Mesenchymal stem cell (in vitro differentiated cells and primary cell): Measurements from ENCODE around the gene ALDH1A1.

Source experiments
- DNase-seq: peaks from one replicate; pipeline ENCODE4 v3.0.0-alpha.2; 2013
- H2AFZ ChIP-seq: one replicate; pipeline ENCODE4 v1.6.1; 2013; ENCODE audit warnings: low read depth, mild to moderate bottlenecking, control low read depth, inconsistent platforms, low read length, moderate library complexity
- H2AK5ac ChIP-seq: 2 replicates; pipeline ENCODE4 v1.6.1; 2013; ENCODE audit warnings: low read length, moderate library complexity, mild to moderate bottlenecking, inconsistent platforms; ENCODE audit not compliant: severe bottlenecking
- H2BK120ac ChIP-seq: one replicate; pipeline ENCODE4 v1.6.1; 2013; ENCODE audit warnings: low read depth, mild to moderate bottlenecking, inconsistent platforms, low read length, moderate library complexity
- H2BK12ac ChIP-seq, 2 experiments: one replicate each; pipeline ENCODE4 v1.6.1; 2013; ENCODE audit warnings: inconsistent platforms in 2 of 2, low read length in 2 of 2, mild to moderate bottlenecking in 2 of 2, moderate library complexity in 2 of 2, control low read depth in 1 of 2
- H2BK15ac ChIP-seq: one replicate; pipeline ENCODE4 v1.6.1; 2013; ENCODE audit warnings: mild to moderate bottlenecking, low read depth, inconsistent platforms; ENCODE audit not compliant: poor library complexity, severe bottlenecking
- H2BK5ac ChIP-seq: 2 replicates; pipeline ENCODE4 v1.6.1; 2013; ENCODE audit warnings: low read depth, mild to moderate bottlenecking, low read length, control low read depth, inconsistent platforms; ENCODE audit not compliant: poor library complexity, severe bottlenecking
- H3K14ac ChIP-seq, 2 experiments: one replicate each; pipeline ENCODE4 v1.6.1; 2013; ENCODE audit warnings: inconsistent platforms in 2 of 2, low read length in 2 of 2, control low read depth in 1 of 2, mild to moderate bottlenecking in 1 of 2, moderate library complexity in 1 of 2
- H3K18ac ChIP-seq, 2 experiments: one replicate each; pipeline ENCODE4 v1.6.1; 2013; ENCODE audit warnings: inconsistent platforms in 2 of 2, low read length in 2 of 2, control low read depth in 1 of 2, low read depth in 1 of 2, mild to moderate bottlenecking in 1 of 2
- H3K23ac ChIP-seq, 2 experiments: one replicate each; pipeline ENCODE4 v1.6.1; 2013; ENCODE audit warnings: inconsistent platforms in 2 of 2, low read length in 2 of 2, mild to moderate bottlenecking in 2 of 2, moderate library complexity in 2 of 2, control low read depth in 1 of 2
- H3K27ac ChIP-seq: 2 replicates; pipeline ENCODE4 v1.5.1; 2013; ENCODE audit warnings: mild to moderate bottlenecking, moderate library complexity, low read length, control low read depth, inconsistent platforms; ENCODE audit not compliant: poor library complexity, severe bottlenecking
- H3K27me3 ChIP-seq, 2 experiments: 2 replicates each; pipeline versions ENCODE4 v1.6.1 to v1.7.0; 2013; ENCODE audit warnings: low read length in 2 of 2, mild to moderate bottlenecking in 2 of 2, moderate library complexity in 2 of 2, control low read depth in 1 of 2, inconsistent platforms in 1 of 2; ENCODE audit not compliant: control insufficient read depth in 1 of 2, insufficient read depth in 1 of 2
- H3K36me3 ChIP-seq, 2 experiments: 2 replicates each; pipeline versions ENCODE4 v1.6.1 to v1.7.0; 2013; ENCODE audit warnings: low read length in 2 of 2, control low read depth in 1 of 2, inconsistent platforms in 1 of 2, low read depth in 1 of 2, mild to moderate bottlenecking in 1 of 2; ENCODE audit not compliant: insufficient read depth in 2 of 2, control insufficient read depth in 1 of 2
- H3K4ac ChIP-seq, 2 experiments: one replicate each; pipeline ENCODE4 v1.6.1; 2013; ENCODE audit warnings: inconsistent platforms in 2 of 2, low read length in 2 of 2, mild to moderate bottlenecking in 2 of 2, moderate library complexity in 2 of 2, control low read depth in 1 of 2, low read depth in 1 of 2
- H3K4me1 ChIP-seq: 2 replicates; pipeline ENCODE4 v1.6.1; 2013; ENCODE audit warnings: low read depth, low read length, control low read depth; ENCODE audit not compliant: control insufficient read depth, insufficient read depth
- H3K4me2 ChIP-seq: 2 replicates; pipeline ENCODE4 v1.6.1; 2013; ENCODE audit warnings: low read length, mild to moderate bottlenecking, inconsistent platforms; ENCODE audit not compliant: poor library complexity, severe bottlenecking
- H3K4me3 ChIP-seq, 2 experiments: 2 replicates each; pipeline versions ENCODE4 v1.5.1 to v1.7.0; 2013; ENCODE audit warnings: low read length in 2 of 2, mild to moderate bottlenecking in 2 of 2, control low read depth in 1 of 2, low read depth in 1 of 2; ENCODE audit not compliant: insufficient read depth in 1 of 2
- H3K79me1 ChIP-seq: replicated peaks from 2 replicates; pipeline ENCODE4 v1.6.1; 2013; ENCODE audit warnings: mild to moderate bottlenecking, control low read depth, low read length, inconsistent platforms; ENCODE audit not compliant: poor library complexity, severe bottlenecking
- H3K9ac ChIP-seq: 2 replicates; pipeline ENCODE4 v1.7.0; 2013; ENCODE audit warnings: mild to moderate bottlenecking, low read length, moderate library complexity
- H3K9me3 ChIP-seq: 2 replicates; pipeline ENCODE4 v1.7.0; 2013; ENCODE audit warnings: mild to moderate bottlenecking, low read length; ENCODE audit not compliant: control insufficient read depth
- H4K8ac ChIP-seq: one replicate; pipeline ENCODE4 v1.6.1; 2013; ENCODE audit warnings: inconsistent platforms, mild to moderate bottlenecking, low read length, moderate library complexity
- H4K91ac ChIP-seq: one replicate; pipeline ENCODE4 v1.6.1; 2013; ENCODE audit warnings: mild to moderate bottlenecking, low read length, inconsistent platforms
- WGBS: methylation state at CpG from one replicate; pipeline ENCODE4 v1.1.7; 2013; ENCODE audit warnings: mixed read lengths; 5-methylcytosine and 5-hydroxymethylcytosine counted together

Gene ALDH1A1

DNA sequence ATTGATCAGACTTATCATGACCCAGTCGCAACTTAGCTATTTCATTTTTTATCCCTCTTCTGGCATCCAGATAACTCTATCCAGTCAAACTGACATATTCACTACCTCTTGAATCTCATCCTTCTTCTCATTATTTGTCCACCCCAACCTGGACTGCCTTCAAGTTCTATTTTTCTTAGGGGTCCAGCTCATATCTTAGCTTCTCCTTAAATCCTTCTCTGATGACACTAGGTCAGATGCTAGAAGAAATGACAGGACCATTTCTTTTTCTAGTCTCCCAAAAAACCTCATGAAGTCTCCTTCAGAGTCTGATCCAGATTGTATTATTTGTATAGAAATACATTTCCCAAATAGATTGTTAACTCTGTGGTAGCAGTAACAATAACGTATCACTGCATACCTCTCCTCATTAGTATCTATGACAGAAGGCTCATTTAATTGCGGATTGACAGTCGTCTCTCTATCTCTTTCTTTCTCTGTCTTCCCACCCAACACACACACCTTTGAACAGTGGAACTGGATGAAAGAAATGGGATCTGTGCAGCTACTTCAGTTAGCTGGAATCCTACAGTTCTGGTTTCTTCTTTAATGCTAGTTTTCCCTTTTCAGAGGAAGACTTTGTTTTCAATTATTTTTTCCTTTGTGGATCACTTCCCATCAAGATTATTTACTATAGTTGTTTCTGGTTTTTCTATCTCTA lies 33.5 kb downstream of the ALDH1A1 start:
- Histone ChIP-seq H2BK15ac (no peak overlapping the region), H2BK12ac (no peak overlapping the region), H4K91ac (no peak overlapping the region), H3K14ac (no peak overlapping the region), H3K4me2 (no peak overlapping the region), H3K4me1 (no peaks in the 10 kb centered on the region), H3K9me3 (no peaks in the 10 kb centered on the region), H2AFZ (no peak overlapping the region), H3K4me3 (no peak overlapping the region), H3K23ac (no peak overlapping the region), H2AK5ac (no peak overlapping the region), H2BK120ac (no peak overlapping the region), H3K27ac (no peak overlapping the region), H4K8ac (no peak overlapping the region), H3K9ac (no peak overlapping the region), H3K18ac (no peak overlapping the region), H3K4ac (no peak overlapping the region), H3K79me1 (no peaks in the 10 kb centered on the region), H3K36me3 (no peaks in the 10 kb centered on the region), H2BK5ac (no peak overlapping the region), H3K27me3 (no peaks in the 10 kb centered on the region)
- WGBS = 87% methylated on average over 1 of the region's 4 CpGs
- no peak for DNase-seq

- Histone ChIP-seq H3K27me3 (no peaks in the 10 kb centered on the region), H3K23ac (no peak overlapping the region), H4K8ac (no peak overlapping the region), H3K4me3 (no peak overlapping the region), H3K14ac (no peak overlapping the region), H3K36me3 (no peaks in the 10 kb centered on the region), H3K79me1 (no peaks in the 10 kb centered on the region), H3K4me1 (no peaks in the 10 kb centered on the region), H3K4me2 (no peak overlapping the region), H3K9ac (no peak overlapping the region), H3K18ac (no peak overlapping the region), H2AFZ (no peak overlapping the region), H2BK15ac (no peak overlapping the region), H2BK12ac (no peak overlapping the region), H3K9me3 (no peaks in the 10 kb centered on the region), H3K4ac (no peak overlapping the region), H4K91ac (no peak overlapping the region), H3K27ac (no peak overlapping the region), H2BK5ac (no peak overlapping the region), H2AK5ac (no peak overlapping the region), H2BK120ac (no peak overlapping the region)
- WGBS = 57% methylated on average over 1 of the region's 1 CpG
- no peak for DNase-seq
Observed at GRCh38 chr9:72917892-72918509, 34.9 kb downstream of the ALDH1A1 start.

- H4K8ac ChIP-seq = no peak overlapping the region
- WGBS = 78% methylated on average over 5 of the region's 5 CpGs
- no peak overlapping the region for H3K27ac ChIP-seq
Observed at GRCh38 chr9:72915659-72916058, 37.2 kb downstream of the ALDH1A1 start.

GRCh38 chr9:72914750-72915149 lies 38.1 kb downstream of the ALDH1A1 start:
- Histone ChIP-seq H2AFZ (no peak overlapping the region), H2BK5ac (no peak overlapping the region), H3K4me3 (no peak overlapping the region), H2BK12ac (no peak overlapping the region), H3K36me3 (no peaks in the 10 kb centered on the region), H3K9ac (no peak overlapping the region), H2AK5ac (no peak overlapping the region), H3K18ac (no peak overlapping the region), H3K4me1 (no peaks in the 10 kb centered on the region), H3K9me3 (no peaks in the 10 kb centered on the region), H2BK120ac (no peak overlapping the region), H3K4me2 (no peak overlapping the region), H2BK15ac (no peak overlapping the region), H4K8ac (no peak overlapping the region), H3K4ac (no peak overlapping the region), H3K79me1 (no peaks in the 10 kb centered on the region), H3K23ac (no peak overlapping the region), H3K27ac (no peak overlapping the region), H3K27me3 (no peaks in the 10 kb centered on the region), H4K91ac (no peak overlapping the region), H3K14ac (no peak overlapping the region)
- no peak for DNase-seq
- WGBS = no CpG with 5 or more reads among the region's 2 CpGs

More at GRCh38 chr9:72915659-72916058, 37.2 kb downstream of the ALDH1A1 start:
- Histone ChIP-seq H3K14ac (no peak overlapping the region), H3K18ac (no peak overlapping the region), H3K79me1 (no peaks in the 10 kb centered on the region), H2BK5ac (no peak overlapping the region), H3K4me1 (no peaks in the 10 kb centered on the region), H4K91ac (no peak overlapping the region), H2AK5ac (no peak overlapping the region), H3K9me3 (no peaks in the 10 kb centered on the region), H2BK15ac (no peak overlapping the region), H3K27me3 (no peaks in the 10 kb centered on the region), H3K23ac (no peak overlapping the region), H2BK120ac (no peak overlapping the region), H3K9ac (no peak overlapping the region), H3K4me2 (no peak overlapping the region), H3K36me3 (no peaks in the 10 kb centered on the region), H2AFZ (no peak overlapping the region), H2BK12ac (no peak overlapping the region), H3K4me3 (no peak overlapping the region), H3K4ac (no peak overlapping the region)
- DNase-seq = no peak
